Osteoblast (primary cell): Measurements from ENCODE around the gene SH3RF3. TPM values are rescaled to one million over a fixed set of nuclear protein-coding genes. Genes with fewer than 3 reads are reported as not detected.

Experiments
- DNase-seq: peaks from one replicate; pipeline ENCODE4 v3.0.0; 2011; ENCODE audit warnings: low spot score, mixed read lengths; ENCODE audit not compliant: insufficient read length; ENCODE audit errors: missing footprints
- H2AFZ ChIP-seq: 2 replicates; pipeline ENCODE4 v1.6.0; 2011; ENCODE audit warnings: mild to moderate bottlenecking, low read length
- H3K27ac ChIP-seq: 2 replicates; pipeline ENCODE4 v1.5.1; 2011; ENCODE audit warnings: mild to moderate bottlenecking, low read depth, low read length, moderate library complexity
- H3K27me3 ChIP-seq: 2 replicates; pipeline ENCODE4 v1.6.0; 2012; ENCODE audit warnings: mild to moderate bottlenecking, control low read depth, inconsistent platforms, low read length, moderate library complexity; ENCODE audit not compliant: insufficient read depth
- H3K36me3 ChIP-seq: 2 replicates; pipeline ENCODE4 v1.5.1; 2011; ENCODE audit warnings: mild to moderate bottlenecking, low read length, control low read depth, moderate library complexity; ENCODE audit not compliant: insufficient read depth
- H3K4me1 ChIP-seq: 2 replicates; pipeline ENCODE4 v1.5.1; 2011; ENCODE audit warnings: mild to moderate bottlenecking, low read length, control low read depth, moderate library complexity; ENCODE audit not compliant: insufficient read depth
- H3K4me2 ChIP-seq: 2 replicates; pipeline ENCODE4 v1.6.0; 2011; ENCODE audit warnings: mild to moderate bottlenecking, low read length; ENCODE audit not compliant: insufficient read depth
- H3K4me3 ChIP-seq: fragments of 200-600 bp; sonication (generic); 3 replicates; pipeline ENCODE4 v1.5.1; 2012; ENCODE audit warnings: mild to moderate bottlenecking, low read length, inconsistent platforms; ENCODE audit not compliant: insufficient read depth
- H3K79me2 ChIP-seq: 2 replicates; pipeline ENCODE4 v1.6.0; 2012; ENCODE audit warnings: mild to moderate bottlenecking, low read length, control low read depth, inconsistent platforms; ENCODE audit not compliant: insufficient read depth
- H3K9me3 ChIP-seq: 2 replicates; pipeline ENCODE4 v1.5.1; 2011; ENCODE audit warnings: low read depth, low read length, control low read depth
- H4K20me1 ChIP-seq: 2 replicates; pipeline ENCODE4 v1.6.0; 2012; ENCODE audit warnings: mild to moderate bottlenecking, low read length, control low read depth; ENCODE audit not compliant: insufficient read depth
- CTCF ChIP-seq: IDR thresholded peaks from 2 replicates; pipeline ENCODE4 v1.5.1; 2011; ENCODE audit warnings: mild to moderate bottlenecking, low read depth, low read length, moderate library complexity; ENCODE audit errors: extremely low read depth
- total RNA-seq: library from RNA; depleted of rRNA; stranded (reverse); fragments of >200 nt; gene quantifications from 2 replicates; pipeline ENCODE4 v1.2.3, GENCODE V29; 2012

The SH3RF3 gene
- total RNA-seq, 1 donor, result 14.8 TPM

GRCh38 chr2:109348190-109348589, 219.2 kb downstream of the SH3RF3 start:
- H3K4me3 ChIP-seq, result no peak overlapping the region
- no peaks in the 10 kb centered on the region for H3K27me3 ChIP-seq
- TF ChIP-seq CTCF, result no peak
- H3K36me3 ChIP-seq, result no peaks in the 10 kb centered on the region
- no peak overlapping the region for H3K27ac ChIP-seq
- DNase-seq, result no peak
- no peak overlapping the region for H2AFZ ChIP-seq
- no peaks in the 10 kb centered on the region for H3K9me3 ChIP-seq
- peaks cover 36% of the 10 kb centered on the region for H3K79me2 ChIP-seq
- H4K20me1 ChIP-seq, result peaks cover 7% of the 10 kb centered on the region
- peaks cover 25% of the 10 kb centered on the region for H3K4me1 ChIP-seq
- H3K4me2 ChIP-seq, result no peak overlapping the region

GRCh38 chr2:109348671-109349502, 219.9 kb downstream of the SH3RF3 start:
- H3K36me3 ChIP-seq, result no peaks in the 10 kb centered on the region
- H4K20me1 ChIP-seq, result peaks cover 7% of the 10 kb centered on the region
- TF ChIP-seq CTCF, result no peak
- DNase-seq, result no peak
- H2AFZ ChIP-seq, result no peak overlapping the region
- H3K4me1 ChIP-seq, result peaks cover 25% of the 10 kb centered on the region
- H3K27me3 ChIP-seq, result no peaks in the 10 kb centered on the region
- H3K9me3 ChIP-seq, result no peaks in the 10 kb centered on the region
- no peak overlapping the region for H3K4me3 ChIP-seq
- peaks cover 32% of the 10 kb centered on the region for H3K79me2 ChIP-seq
- no peak overlapping the region for H3K27ac ChIP-seq
- no peak overlapping the region for H3K4me2 ChIP-seq

GRCh38 chr2:109349503-109350465, 220.8 kb downstream of the SH3RF3 start:
- DNase-seq, result no peak
- H3K4me3 ChIP-seq, result no peak overlapping the region
- H3K4me1 ChIP-seq, result peaks cover 25% of the 10 kb centered on the region
- peak; percentile 12 for TF ChIP-seq CTCF
- no peaks in the 10 kb centered on the region for H3K36me3 ChIP-seq
- H4K20me1 ChIP-seq, result peaks cover 7% of the 10 kb centered on the region
- H3K4me2 ChIP-seq, result peak overlapping the region; percentile 39
- no peak overlapping the region for H2AFZ ChIP-seq
- H3K9me3 ChIP-seq, result no peaks in the 10 kb centered on the region
- H3K79me2 ChIP-seq, result peaks cover 24% of the 10 kb centered on the region
- H3K27me3 ChIP-seq, result no peaks in the 10 kb centered on the region
- peak overlapping the region; percentile 75 for H3K27ac ChIP-seq
